Lung (tissue), 12 donors: ENCODE measurements around the gene IGSF3. TPM values are rescaled to one million over a fixed set of nuclear protein-coding genes. Genes with fewer than 3 reads are reported as not detected.

Experiments
- ATAC-seq: fragments of 200-7000 bp; cut with Tn5 transposase; one replicate; pipeline ENCODE4 v1.9.1; 2020; ENCODE audit warnings: moderate number of reproducible peaks; ENCODE audit not compliant: insufficient read depth, low FRiP score
- DNase-seq, 3 donors: peaks; one replicate each; pipeline ENCODE4 v3.0.0-alpha.2; 2013 to 2017
- H3K27ac ChIP-seq, 2 donors: one replicate each; pipeline ENCODE4 v1.5.1; 2013; ENCODE audit warnings: mild to moderate bottlenecking in 2 of 2, moderate library complexity in 2 of 2, control low read depth in 1 of 2, inconsistent platforms in 1 of 2, low read depth in 1 of 2, low read length in 1 of 2
- H3K27me3 ChIP-seq, 3 donors: one replicate each; pipeline ENCODE4 v1.5.1; 2013; ENCODE audit warnings: low read length in 2 of 3; ENCODE audit not compliant: control insufficient read depth in 3 of 3, insufficient read depth in 3 of 3
- H3K36me3 ChIP-seq, 4 donors: one replicate each; pipeline ENCODE4 v1.5.1; 2013; ENCODE audit warnings: low read length in 4 of 4, mild to moderate bottlenecking in 1 of 4, moderate library complexity in 1 of 4; ENCODE audit not compliant: control insufficient read depth in 4 of 4, insufficient read depth in 4 of 4
- H3K4me1 ChIP-seq, 5 donors: one replicate each; pipeline ENCODE4 v1.5.1; 2013; ENCODE audit warnings: low read length in 5 of 5, mild to moderate bottlenecking in 2 of 5, moderate library complexity in 1 of 5; ENCODE audit not compliant: control insufficient read depth in 5 of 5, insufficient read depth in 5 of 5
- H3K4me3 ChIP-seq: one replicate; pipeline ENCODE4 v1.5.1; 2013; ENCODE audit warnings: mild to moderate bottlenecking, control low read depth, moderate library complexity
- H3K9ac ChIP-seq, 2 donors: one replicate each; pipeline ENCODE4 v1.5.1; 2013; ENCODE audit warnings: low read length in 2 of 2, control low read depth in 1 of 2; ENCODE audit not compliant: insufficient read depth in 1 of 2
- H3K9me3 ChIP-seq, 4 donors: one replicate each; pipeline ENCODE4 v1.5.1; 2013; ENCODE audit warnings: low read length in 3 of 4, mild to moderate bottlenecking in 1 of 4, moderate library complexity in 1 of 4; ENCODE audit not compliant: control insufficient read depth in 4 of 4, insufficient read depth in 3 of 4
- WGBS, 2 donors: extraction: QIAGEN DNeasy Blood & Tissue Kit; methylation state at CpG; one replicate each; pipeline ENCODE4 v1.1.7; 2013; 5-methylcytosine and 5-hydroxymethylcytosine counted together
- polyA plus RNA-seq, 2 donors: library from polyadenylated mRNA; stranded (reverse); fragments of 200-250 nt; gene quantifications; one replicate each; pipeline ENCODE4 v1.2.1, GENCODE V29; 2013
- total RNA-seq, 2 donors: library from RNA; depleted of rRNA in 1 of 2; stranded (reverse); fragments of >200 nt in 1 of 2; gene quantifications; one replicate each; pipeline ENCODE4 v1.2.1, GENCODE V29; 2014 to 2021
- TF ChIP-seq, protein P1 (sequence below): IDR thresholded peaks from 2 replicates; pipeline ENCODE4 v1.5.1; 2012; ENCODE audit warnings: mild to moderate bottlenecking; ENCODE audit errors: control extremely low read depth, extremely low read depth
- donor health status: control.
- donor health status: control.
- donor health status: Bipolar disorder and iron deficiency.
- donor health status: healthy.
- donor health status: DM: yes; HTN: yes; CAD: no.

IGSF3 gene
- total and polyA plus RNA-seq, 4 donors = 6.3 to 48.5 (median 13.3) TPM

- no peaks in the 10 kb centered on the region for H3K36me3 ChIP-seq
- WGBS, 2 donors = 74 to 81% methylated on average over 4 of the region's 4 CpGs
- no peaks in the 10 kb centered on the region for H3K27me3 ChIP-seq
Observed at GRCh38 chr1:116682641-116683221, 15.2 kb upstream of the IGSF3 start.

DNA sequence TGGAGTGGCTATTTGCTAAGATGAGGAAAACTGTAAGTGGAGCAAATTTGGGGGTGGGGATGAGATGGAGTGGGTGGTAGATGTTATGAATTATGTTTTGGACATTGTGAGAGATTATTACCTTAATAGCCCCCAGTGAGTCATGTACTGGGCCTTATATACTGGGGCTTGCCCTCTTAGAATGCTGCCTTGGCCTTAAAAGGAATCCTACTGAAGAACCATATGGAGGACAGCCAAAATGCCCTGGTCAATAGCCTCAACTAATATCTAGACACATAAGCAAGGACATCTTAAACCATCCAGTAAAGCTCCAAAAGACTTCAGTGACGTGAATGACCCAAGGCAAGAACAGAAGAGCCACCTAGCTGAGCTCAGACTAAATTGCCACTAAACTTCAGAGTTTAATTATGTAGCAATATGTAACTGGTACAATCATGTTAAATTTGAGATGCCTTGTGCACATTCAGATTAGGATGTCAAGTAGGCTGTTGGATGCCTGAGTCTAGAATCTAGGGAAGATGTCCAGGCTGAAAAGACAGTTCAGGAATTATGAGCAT lies 13.9 kb upstream of the IGSF3 start:
- no peak for ATAC-seq
- no peaks in the 10 kb centered on the region for H3K36me3 ChIP-seq
- no peak overlapping the region for H3K9ac ChIP-seq
- TF ChIP-seq, protein P1, sequence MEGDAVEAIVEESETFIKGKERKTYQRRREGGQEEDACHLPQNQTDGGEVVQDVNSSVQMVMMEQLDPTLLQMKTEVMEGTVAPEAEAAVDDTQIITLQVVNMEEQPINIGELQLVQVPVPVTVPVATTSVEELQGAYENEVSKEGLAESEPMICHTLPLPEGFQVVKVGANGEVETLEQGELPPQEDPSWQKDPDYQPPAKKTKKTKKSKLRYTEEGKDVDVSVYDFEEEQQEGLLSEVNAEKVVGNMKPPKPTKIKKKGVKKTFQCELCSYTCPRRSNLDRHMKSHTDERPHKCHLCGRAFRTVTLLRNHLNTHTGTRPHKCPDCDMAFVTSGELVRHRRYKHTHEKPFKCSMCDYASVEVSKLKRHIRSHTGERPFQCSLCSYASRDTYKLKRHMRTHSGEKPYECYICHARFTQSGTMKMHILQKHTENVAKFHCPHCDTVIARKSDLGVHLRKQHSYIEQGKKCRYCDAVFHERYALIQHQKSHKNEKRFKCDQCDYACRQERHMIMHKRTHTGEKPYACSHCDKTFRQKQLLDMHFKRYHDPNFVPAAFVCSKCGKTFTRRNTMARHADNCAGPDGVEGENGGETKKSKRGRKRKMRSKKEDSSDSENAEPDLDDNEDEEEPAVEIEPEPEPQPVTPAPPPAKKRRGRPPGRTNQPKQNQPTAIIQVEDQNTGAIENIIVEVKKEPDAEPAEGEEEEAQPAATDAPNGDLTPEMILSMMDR = no peak
- H3K27me3 ChIP-seq = no peaks in the 10 kb centered on the region
- no peaks in the 10 kb centered on the region for H3K4me1 ChIP-seq
- no peaks in the 10 kb centered on the region for H3K9me3 ChIP-seq
- 88 to 91% methylated on average over 1 of the region's 1 CpG for WGBS, 2 donors
- no peak overlapping the region for H3K4me3 ChIP-seq
- H3K27ac ChIP-seq = no peak overlapping the region
- no peak for DNase-seq

More at GRCh38 chr1:116682641-116683221, 15.2 kb upstream of the IGSF3 start:
- no peak overlapping the region for H3K27ac ChIP-seq
- no peaks in the 10 kb centered on the region for H3K4me1 ChIP-seq
- ATAC-seq = no peak
- no peaks in the 10 kb centered on the region for H3K9me3 ChIP-seq
- TF ChIP-seq, protein P1 = no peak
- no peak overlapping the region for H3K9ac ChIP-seq
- H3K4me3 ChIP-seq = no peak overlapping the region
- no peak for DNase-seq

DNA sequence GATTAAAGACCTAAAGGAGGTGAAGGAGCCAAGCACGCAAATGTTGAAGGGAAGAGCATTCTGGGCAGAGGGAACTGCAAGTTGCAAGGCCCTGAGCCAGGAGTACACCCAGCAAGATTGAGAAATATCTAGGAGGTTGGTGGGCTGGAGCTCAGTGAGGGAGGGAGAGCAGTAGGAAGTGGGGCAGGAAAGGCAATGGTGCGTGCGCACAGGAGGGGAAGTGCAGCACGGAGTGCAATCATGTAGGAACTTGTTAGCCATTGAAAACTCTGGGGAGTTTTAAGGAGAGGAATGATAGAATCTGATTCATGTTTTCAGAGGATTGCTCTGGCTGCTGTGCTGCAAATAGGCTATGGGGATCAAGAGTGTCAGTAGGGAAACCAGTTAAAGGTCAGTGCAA lies 13.2 kb upstream of the IGSF3 start:
- TF ChIP-seq, protein P1 = no peak
- no peaks in the 10 kb centered on the region for H3K27me3 ChIP-seq
- no peak overlapping the region for H3K9ac ChIP-seq
- no peaks in the 10 kb centered on the region for H3K9me3 ChIP-seq
- H3K36me3 ChIP-seq = no peaks in the 10 kb centered on the region
- no peaks in the 10 kb centered on the region for H3K4me1 ChIP-seq
- WGBS, 2 donors = 37 to 62% methylated on average over 4 of the region's 4 CpGs
- DNase-seq (no peak), ATAC-seq (no peak)
- no peak overlapping the region for H3K4me3 ChIP-seq
- no peak overlapping the region for H3K27ac ChIP-seq
